ENCODE data around the gene MBD4.

GRCh38 chr3:129404130-129404529 is 35.6 kb downstream of the MBD4 start:
- TF ChIP-seq CTCF (conservative IDR thresholded peaks at IDR 0.05; ENCODE audit: low read length) (no peak), EZH2phosphoT487 (IDR thresholded peaks at IDR 0.05; ENCODE audit: borderline replicate concordance, low read depth, low read length) (no peak)
